ENCODE results near the gene TLE3.

GRCh38 chr15:70112074-70112395, 14.3 kb upstream of the TLE3 start:
- TF ChIP-seq CTCF (IDR thresholded peaks at IDR 0.05) (no peak), POLR2A (IDR thresholded peaks at IDR 0.05) (no peak)

All from Peyer's patch (tissue), 4 donors.